Omental fat pad (tissue), 4 donors: ENCODE measurements around the gene ZNF462. TPM values are rescaled to one million over a fixed set of nuclear protein-coding genes. Genes with fewer than 3 reads are reported as not detected.

Experiments used
- ATAC-seq: fragments of 150-250 bp; one replicate; pipeline ENCODE4 v1.9.1; 2016; ENCODE audit warnings: mild to moderate bottlenecking, moderate library complexity; ENCODE audit not compliant: low FRiP score
- DNase-seq: peaks from one replicate; pipeline ENCODE4 v3.0.0-alpha.2; 2019; ENCODE audit warnings: low spot score
- total RNA-seq, 4 donors: library from RNA; depleted of rRNA; stranded (reverse); fragments of >200 nt; gene quantifications; one replicate each; pipeline ENCODE4 v1.1.0, GENCODE V29; 2016
- TF ChIP-seq, protein P1 (sequence below), 3 donors: fragments of 450-650 bp; IDR thresholded peaks; one replicate each; pipeline ENCODE4 v1.5.1; 2016 to 2017; ENCODE audit warnings: antibody characterized with exemption in 3 of 3, mild to moderate bottlenecking in 3 of 3, moderate library complexity in 2 of 3

The ZNF462 gene
- total RNA-seq, 4 donors from 2014 or later, result 16.2 to 18.5 (median 16.7) TPM

DNA sequence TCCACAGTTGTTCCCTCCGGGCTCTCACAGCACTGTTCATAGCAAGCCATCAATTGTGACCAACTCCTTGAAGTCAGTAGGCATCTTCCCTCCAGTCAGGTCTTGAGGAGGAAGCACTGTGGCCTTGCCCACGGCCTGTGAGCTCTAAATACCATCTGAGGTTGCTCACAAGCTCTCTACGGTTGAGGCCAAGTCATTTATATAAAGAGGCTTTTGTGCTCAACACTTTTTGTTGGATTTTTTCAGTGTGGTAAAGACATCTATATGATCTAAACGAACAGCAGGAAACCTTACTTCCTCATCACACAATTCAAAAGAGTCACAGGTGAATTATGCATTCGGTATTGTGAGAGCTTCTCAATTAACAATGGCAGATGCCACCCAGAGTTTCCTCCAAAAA lies 97.3 kb downstream of the ZNF462 start:
- TF ChIP-seq, protein P1, sequence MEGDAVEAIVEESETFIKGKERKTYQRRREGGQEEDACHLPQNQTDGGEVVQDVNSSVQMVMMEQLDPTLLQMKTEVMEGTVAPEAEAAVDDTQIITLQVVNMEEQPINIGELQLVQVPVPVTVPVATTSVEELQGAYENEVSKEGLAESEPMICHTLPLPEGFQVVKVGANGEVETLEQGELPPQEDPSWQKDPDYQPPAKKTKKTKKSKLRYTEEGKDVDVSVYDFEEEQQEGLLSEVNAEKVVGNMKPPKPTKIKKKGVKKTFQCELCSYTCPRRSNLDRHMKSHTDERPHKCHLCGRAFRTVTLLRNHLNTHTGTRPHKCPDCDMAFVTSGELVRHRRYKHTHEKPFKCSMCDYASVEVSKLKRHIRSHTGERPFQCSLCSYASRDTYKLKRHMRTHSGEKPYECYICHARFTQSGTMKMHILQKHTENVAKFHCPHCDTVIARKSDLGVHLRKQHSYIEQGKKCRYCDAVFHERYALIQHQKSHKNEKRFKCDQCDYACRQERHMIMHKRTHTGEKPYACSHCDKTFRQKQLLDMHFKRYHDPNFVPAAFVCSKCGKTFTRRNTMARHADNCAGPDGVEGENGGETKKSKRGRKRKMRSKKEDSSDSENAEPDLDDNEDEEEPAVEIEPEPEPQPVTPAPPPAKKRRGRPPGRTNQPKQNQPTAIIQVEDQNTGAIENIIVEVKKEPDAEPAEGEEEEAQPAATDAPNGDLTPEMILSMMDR (IDR thresholded peaks at IDR 0.05), result no peak
- no peak for DNase-seq
- no peak for ATAC-seq

DNA sequence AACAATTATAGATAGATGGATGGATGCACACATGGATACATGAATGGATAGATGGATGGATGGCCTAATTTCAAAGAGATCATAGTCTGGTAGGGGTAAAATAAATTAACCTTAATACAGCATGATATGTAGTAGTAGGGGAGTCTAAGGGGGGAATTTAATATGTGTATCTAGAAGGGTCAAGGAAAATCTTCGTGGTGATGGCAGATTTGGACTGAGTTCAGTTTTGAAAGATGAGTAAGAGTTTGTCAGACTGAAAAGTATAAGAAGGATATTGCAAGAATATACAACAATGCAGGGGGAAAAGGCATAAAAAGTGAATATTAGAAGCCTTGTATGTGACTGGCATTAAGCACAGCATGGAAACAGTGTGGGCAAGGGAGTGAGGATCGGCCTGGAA lies 98.7 kb downstream of the ZNF462 start:
- DNase-seq (no peak), ATAC-seq (no peak)
- TF ChIP-seq, protein P1 (IDR thresholded peaks at IDR 0.05), result no peak

DNA sequence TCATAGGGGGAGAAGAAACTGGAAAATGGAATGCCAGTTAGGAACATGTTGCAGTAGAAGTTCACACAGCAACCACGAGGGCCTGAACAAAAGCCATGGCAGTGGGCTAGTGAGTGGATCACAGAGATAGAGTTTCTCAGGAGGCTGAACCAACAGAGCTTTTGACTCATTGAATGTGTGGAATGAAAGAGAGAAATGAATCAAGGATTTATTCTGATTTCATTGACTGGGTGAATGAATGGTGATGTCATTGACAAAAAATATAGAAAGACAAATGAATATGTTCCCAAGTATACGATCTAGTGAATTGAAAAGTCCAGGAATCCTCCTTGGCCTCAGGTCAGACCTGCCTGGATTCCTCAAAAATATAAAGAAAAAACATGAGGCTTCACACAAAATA lies 99.2 kb downstream of the ZNF462 start:
- DNase-seq, result no peak

DNA sequence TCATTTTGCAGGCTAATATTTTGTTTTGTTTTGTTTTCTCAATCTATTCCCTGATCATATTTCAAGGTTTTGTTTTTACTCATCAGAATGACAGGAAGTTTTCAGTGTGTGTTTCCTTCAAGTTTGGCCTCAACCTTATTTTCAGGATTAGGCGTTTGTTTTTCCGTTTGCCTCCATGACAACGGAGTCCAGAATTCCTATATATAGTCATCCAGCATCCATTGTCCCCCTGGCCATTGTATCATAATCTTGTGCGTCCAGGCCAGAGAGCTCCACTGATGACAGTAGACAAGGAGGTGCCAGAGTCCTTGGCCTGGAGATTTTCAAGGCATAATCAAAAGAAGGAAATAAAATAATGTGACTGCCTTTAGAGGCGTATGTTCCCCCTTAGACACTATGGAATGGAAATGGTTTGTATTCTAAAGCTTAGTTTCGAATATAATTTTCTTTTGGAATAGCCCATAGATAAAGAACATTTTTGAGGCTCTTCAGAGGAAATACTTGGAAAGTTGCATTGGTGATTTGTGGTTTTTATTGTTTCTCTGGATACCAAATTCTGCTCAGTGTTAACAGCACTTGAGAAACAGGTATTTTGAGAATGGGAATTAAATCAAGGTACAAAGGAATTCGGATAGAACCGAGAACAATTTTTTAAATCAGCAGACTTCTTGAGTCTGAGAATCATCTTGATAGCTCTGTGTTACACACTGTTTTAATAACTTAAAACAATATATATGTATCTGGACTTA lies 99.8 kb downstream of the ZNF462 start:
- no peak for ATAC-seq
- TF ChIP-seq, protein P1 (IDR thresholded peaks at IDR 0.05), result no peak
- DNase-seq, result no peak

More for the DNA sequence above, 99.2 kb downstream of the ZNF462 start:
- TF ChIP-seq, protein P1 (IDR thresholded peaks at IDR 0.05), result no peak
- ATAC-seq, result no peak

DNA sequence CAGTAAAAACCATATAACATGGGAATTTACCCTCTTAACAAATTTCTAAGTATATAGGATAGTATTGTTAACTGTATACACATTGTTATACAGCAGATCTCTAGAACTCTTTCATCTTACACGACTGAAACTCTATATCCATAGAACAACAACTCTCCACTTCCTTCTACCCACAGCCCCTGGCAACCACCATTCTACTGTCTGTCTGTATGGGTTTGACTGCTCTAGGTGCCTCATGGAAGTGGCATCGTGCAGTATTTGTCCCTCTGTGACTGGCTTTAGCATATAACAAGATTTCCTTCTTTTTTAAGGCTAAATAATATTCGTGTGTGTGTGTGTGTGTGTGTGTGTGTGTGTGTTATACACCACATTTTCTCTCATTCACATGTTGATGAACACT lies 100.7 kb downstream of the ZNF462 start:
- no peak for DNase-seq
- ATAC-seq, result no peak
- TF ChIP-seq, protein P1 (IDR thresholded peaks at IDR 0.05), result no peak

DNA sequence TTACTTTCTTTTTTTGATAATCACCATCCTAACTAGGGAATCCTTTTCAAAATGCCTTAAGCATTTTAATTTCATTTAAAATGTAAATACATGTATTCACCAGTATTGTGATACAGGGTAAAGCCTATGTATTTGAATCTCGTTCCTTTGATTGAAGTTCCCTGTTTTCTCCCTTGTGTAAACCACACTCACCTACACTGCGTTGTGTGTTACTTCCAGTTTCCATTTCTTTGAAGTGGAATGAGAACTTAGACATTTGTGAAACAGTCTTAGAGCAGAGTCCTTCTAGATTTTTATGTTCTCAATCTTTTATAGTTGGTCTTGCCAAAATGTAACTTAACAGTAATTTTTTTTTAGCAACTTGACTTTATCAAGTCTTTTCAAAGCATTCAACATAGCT lies 101.4 kb downstream of the ZNF462 start:
- ATAC-seq, result no peak
- no peak for DNase-seq
- TF ChIP-seq, protein P1 (IDR thresholded peaks at IDR 0.05), result no peak
